ENCODE measurements around the gene ADGRE1. TPM values are rescaled to one million over a fixed set of nuclear protein-coding genes. Genes with fewer than 3 reads are reported as not detected.

The ADGRE1 gene
- total RNA-seq, 2 donors from 2014 or later: not detected

DNA sequence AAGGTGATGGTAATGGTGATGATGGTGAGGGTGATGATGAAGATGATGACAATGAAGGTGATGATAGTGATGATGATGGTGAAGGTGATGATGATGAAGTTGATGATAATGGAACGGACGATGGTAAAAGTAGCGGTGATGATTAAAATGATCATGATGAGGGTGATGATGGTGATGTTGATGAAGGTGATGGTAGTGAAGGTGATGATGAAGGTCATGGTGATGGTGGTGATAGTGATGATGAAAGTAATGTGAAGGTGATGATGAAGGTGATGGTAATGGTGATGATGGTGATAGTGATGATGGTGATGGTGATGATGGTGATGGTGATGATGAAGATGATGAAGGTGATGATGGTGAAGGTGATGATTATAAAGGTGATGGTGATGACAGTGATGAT is 67.7 kb downstream of the ADGRE1 start:
- Histone ChIP-seq H3K36me3 (ENCODE audit: control insufficient read depth, insufficient read depth, low read length) (no peaks in the 10 kb centered on the region), H3K4me1 (ENCODE audit: control insufficient read depth, insufficient read depth, low read length) (no peaks in the 10 kb centered on the region), H3K4me3 (ENCODE audit: low read length) (peak overlapping the region; percentile 4), H3K27me3 (ENCODE audit: control insufficient read depth, insufficient read depth, low read length, poor library complexity, severe bottlenecking) (no peaks in the 10 kb centered on the region), H3K27ac (ENCODE audit: low read depth, low read length) (no peak overlapping the region), H3K9me3 (ENCODE audit: control insufficient read depth, low read length) (peaks cover 78% of the 10 kb centered on the region), H3K9ac (ENCODE audit: extremely low read depth, low read length, poor library complexity, severe bottlenecking) (no peak overlapping the region)
- Mint-ChIP-seq H3K4me1 (no peaks in the 10 kb centered on the region), H3K27ac (no peak overlapping the region), H3K27me3 (ENCODE audit: insufficient read depth) (no peaks in the 10 kb centered on the region), H3K36me3 (ENCODE audit: low read depth) (no peaks in the 10 kb centered on the region), H3K9me3 (peaks cover 33% of the 10 kb centered on the region), H3K4me3 (no peak overlapping the region)
- TF ChIP-seq CTCF (conservative IDR thresholded peaks at IDR 0.05): no peak
- WGBS, 2 experiments (ENCODE audit: insufficient coverage in 1 of 2, insufficient read length in 1 of 2): 95 to 97% methylated on average over 3 of the region's 3 CpGs
- DNase-seq: no peak

GRCh38 chr19:6956573-6956972 is 69.2 kb downstream of the ADGRE1 start:
- TF ChIP-seq CTCF (conservative IDR thresholded peaks at IDR 0.05): no peak
- H3K9ac ChIP-seq (ENCODE audit: extremely low read depth, low read length, poor library complexity, severe bottlenecking): no peak overlapping the region
- DNase-seq: no peak
- no peaks in the 10 kb centered on the region for H3K4me1 ChIP-seq (ENCODE audit: control insufficient read depth, insufficient read depth, low read length)
- peaks cover 85% of the 10 kb centered on the region for H3K9me3 ChIP-seq (ENCODE audit: control insufficient read depth, low read length)
- H3K36me3 ChIP-seq (ENCODE audit: control insufficient read depth, insufficient read depth, low read length): no peaks in the 10 kb centered on the region
- H3K27me3 ChIP-seq (ENCODE audit: control insufficient read depth, insufficient read depth, low read length, poor library complexity, severe bottlenecking): no peaks in the 10 kb centered on the region
- H3K4me3 ChIP-seq (ENCODE audit: low read length): no peak overlapping the region
- H3K4me1 Mint-ChIP-seq: no peaks in the 10 kb centered on the region
- peaks cover 34% of the 10 kb centered on the region for H3K9me3 Mint-ChIP-seq
- H3K27ac Mint-ChIP-seq: no peak overlapping the region
- H3K4me3 Mint-ChIP-seq: no peak overlapping the region
- no peak overlapping the region for H3K27ac ChIP-seq (ENCODE audit: low read depth, low read length)
- 69 to 75% methylated on average over 1 of the region's 1 CpG for WGBS, 2 experiments (ENCODE audit: insufficient coverage in 1 of 2, insufficient read length in 1 of 2)
- no peaks in the 10 kb centered on the region for H3K27me3 Mint-ChIP-seq (ENCODE audit: insufficient read depth)
- H3K36me3 Mint-ChIP-seq (ENCODE audit: low read depth): no peaks in the 10 kb centered on the region

DNA sequence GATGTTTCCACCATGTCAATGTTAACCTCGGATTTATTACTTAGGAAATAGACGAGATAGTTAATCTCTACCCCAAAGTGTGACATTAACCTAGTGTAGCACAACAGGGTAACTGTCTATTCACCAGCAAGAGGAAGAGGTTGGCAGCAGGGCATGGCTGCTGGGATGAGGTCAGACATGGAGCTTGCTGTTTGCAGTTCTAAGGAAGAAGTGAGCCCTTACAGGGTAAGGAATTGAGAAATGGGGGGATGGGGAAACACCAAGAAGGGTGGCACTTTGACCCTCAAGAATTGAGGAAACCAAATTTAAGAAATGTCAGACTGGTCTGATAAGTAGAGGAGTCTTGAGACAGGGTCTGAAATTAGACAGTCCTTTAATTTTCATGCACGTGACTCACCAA is 71.4 kb downstream of the ADGRE1 start:
- H3K27me3 Mint-ChIP-seq (ENCODE audit: insufficient read depth): no peaks in the 10 kb centered on the region
- peaks cover 3% of the 10 kb centered on the region for H3K36me3 Mint-ChIP-seq (ENCODE audit: low read depth)
- no peak overlapping the region for H3K4me3 Mint-ChIP-seq
- Histone ChIP-seq H3K9ac (ENCODE audit: extremely low read depth, low read length, poor library complexity, severe bottlenecking) (no peak overlapping the region), H3K4me3 (ENCODE audit: low read length) (no peak overlapping the region), H3K27ac (ENCODE audit: low read depth, low read length) (no peak overlapping the region), H3K4me1 (ENCODE audit: control insufficient read depth, insufficient read depth, low read length) (no peaks in the 10 kb centered on the region), H3K9me3 (ENCODE audit: control insufficient read depth, low read length) (peaks cover 88% of the 10 kb centered on the region), H3K36me3 (ENCODE audit: control insufficient read depth, insufficient read depth, low read length) (no peaks in the 10 kb centered on the region), H3K27me3 (ENCODE audit: control insufficient read depth, insufficient read depth, low read length, poor library complexity, severe bottlenecking) (no peaks in the 10 kb centered on the region)
- 65 to 76% methylated on average over 2 to 3 of the region's 3 CpGs for WGBS, 2 experiments (ENCODE audit: insufficient coverage in 1 of 2, insufficient read length in 1 of 2)
- peaks cover 52% of the 10 kb centered on the region for H3K9me3 Mint-ChIP-seq
- TF ChIP-seq CTCF (conservative IDR thresholded peaks at IDR 0.05): no peak
- no peak overlapping the region for H3K27ac Mint-ChIP-seq
- H3K4me1 Mint-ChIP-seq: no peaks in the 10 kb centered on the region
- DNase-seq: no peak
